CD4-positive, alpha-beta T cell treated with Interleukin-12 subunit alpha and Interleukin-12 subunit beta, for 1 hour (primary cell): Measurements from ENCODE around the gene ARL8A.

ENCODE experiments used
- DNase-seq: peaks from one replicate; pipeline ENCODE4 v3.0.0-alpha.2; 2020

Gene ARL8A

GRCh38 chr1:202107801-202108731 is 36.5 kb downstream of the ARL8A start:
- DNase-seq, result no peak

DNA sequence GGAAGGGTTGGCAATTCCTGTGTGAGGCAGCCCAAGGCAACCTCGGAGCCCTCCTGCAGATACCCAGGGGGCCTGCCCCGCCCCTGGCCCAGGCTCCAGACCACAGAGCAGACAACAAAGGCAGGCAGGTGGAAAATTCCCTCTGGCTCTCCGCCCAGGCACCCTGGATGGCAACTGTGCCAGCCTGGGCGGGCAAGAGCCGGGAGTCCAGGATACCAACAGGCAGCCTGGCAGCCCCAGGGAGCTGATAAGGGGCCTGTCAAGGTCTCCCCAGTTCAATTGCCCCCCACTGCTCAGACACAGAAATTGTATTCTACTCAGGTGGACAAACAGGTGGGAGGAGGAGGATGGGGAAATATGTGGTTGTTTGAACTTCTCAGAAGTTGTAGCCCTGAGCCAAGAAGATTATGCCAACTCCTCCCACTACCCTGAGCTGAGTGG is 37.2 kb downstream of the ARL8A start:
- no peak for DNase-seq

- no peak for DNase-seq
Observed at GRCh38 chr1:202106340-202107254, 37.9 kb downstream of the ARL8A start.

DNA sequence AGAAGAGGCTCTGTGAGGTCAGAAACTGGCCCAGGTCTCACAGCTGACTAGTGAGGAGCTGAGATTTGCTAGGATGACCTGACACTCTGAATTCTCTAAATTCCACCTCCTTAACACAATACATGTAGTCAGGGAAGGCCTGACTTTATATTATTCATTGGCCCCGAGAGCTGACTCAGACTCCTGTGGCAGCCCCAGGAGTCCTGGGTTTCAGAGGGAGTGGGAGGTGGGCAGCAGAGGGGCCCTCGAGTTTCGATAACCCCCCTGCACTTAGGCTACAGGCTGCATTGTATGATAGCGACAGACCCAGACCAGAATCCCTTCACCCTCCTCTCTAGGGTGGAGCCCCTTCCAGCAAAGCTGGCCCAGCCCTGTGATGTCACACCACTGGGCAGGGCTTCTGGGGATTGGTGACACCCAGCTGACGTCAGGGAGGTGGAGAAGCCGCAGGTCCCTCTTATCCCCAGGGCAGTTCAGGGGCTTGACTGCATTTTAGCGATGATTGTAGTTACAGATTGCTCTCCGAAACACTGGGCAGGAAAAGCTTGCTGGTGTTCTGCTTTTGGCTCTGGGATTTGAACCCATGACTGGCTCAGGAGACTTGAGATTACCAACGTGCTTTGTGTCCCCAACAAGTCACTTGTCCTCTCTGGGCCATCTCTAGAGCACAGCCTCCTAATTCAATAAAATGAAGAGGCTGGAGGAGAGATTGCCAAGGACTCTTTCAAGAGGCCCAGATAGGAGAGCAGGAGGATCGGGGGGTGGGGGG is 38.8 kb downstream of the ARL8A start:
- DNase-seq, result no peak

DNA sequence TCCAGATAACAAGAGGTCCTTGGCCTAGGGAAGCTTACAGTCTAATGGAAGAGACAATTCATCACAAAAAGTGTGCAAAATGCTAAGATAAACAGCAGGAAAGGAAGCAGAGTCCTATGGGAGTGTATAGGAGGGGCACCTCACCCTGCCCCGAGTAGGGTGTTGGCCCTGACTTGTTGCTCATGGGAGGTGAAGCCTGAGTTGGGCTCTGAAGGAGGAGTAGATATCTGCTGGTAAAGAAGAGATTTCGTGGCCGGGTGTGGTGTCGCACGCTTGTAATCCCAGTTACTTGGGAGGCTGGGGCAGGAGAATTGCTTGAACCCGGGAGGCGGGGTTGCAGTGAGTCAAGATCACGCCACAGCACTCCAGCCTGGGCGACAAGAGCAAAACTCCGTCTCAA is 40.5 kb downstream of the ARL8A start:
- no peak for DNase-seq

- no peak for DNase-seq
Observed at GRCh38 chr1:202101184-202101583, 43.4 kb downstream of the ARL8A start.

GRCh38 chr1:202093858-202094257 is 50.7 kb downstream of the ARL8A start:
- DNase-seq, result no peak

DNA sequence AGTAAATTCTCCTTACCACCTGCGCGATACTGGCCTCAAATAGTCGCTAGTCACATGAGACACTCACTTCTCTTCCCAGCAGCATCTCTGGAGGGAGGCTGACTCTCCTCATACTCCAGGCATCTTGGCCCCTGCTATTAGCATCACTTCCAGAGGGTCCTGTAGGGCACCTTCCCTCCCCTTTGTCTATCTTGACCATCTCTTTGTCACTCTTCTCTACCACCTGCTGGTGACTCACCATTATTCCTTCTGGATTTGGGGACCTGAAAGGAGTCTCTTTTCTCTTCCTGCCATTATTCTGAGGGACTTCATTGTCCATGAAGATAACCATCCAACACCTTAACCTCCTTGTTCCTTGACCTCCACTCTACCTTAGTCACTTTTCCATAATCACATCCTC is 53.5 kb downstream of the ARL8A start:
- no peak for DNase-seq

- no peak for DNase-seq
Observed at GRCh38 chr1:202088206-202088605, 56.3 kb downstream of the ARL8A start.

DNA sequence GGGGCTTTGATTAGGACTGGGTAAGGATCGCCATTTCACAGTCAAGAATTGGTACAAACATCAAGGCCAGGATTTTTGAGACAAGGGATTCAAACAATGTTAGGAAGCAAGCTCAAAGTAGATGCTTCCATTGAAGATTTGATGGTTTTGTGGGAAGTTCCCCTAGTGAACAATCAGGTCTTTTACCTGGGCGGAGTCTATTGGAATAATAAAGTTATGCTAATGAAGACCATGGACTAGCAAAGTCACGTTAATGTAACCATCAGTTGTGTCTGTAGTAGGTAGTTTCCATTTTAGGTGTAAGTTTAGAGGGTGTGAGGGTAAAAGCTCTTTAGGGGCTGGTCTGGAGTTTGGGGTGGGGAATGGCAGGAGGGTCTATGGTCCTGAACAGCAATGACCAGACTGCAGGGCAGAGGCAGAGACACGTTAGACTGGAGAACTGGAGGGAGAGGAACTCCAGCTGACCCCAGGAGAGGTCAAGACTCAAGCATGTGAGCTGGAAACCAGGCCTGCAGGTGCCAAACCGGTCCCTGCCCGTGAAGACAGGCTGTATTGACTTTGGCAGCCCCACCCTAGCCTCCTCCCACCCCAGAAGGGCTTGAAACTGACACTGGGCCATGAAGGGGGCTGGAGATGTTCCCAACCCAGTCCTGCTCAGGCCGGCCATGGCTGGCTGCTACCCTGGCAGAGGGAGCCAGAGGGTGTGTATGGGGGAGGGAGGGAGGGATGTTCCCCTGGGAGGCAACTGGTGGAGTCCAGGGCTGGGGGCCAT is 57.8 kb downstream of the ARL8A start:
- DNase-seq, result no peak

DNA sequence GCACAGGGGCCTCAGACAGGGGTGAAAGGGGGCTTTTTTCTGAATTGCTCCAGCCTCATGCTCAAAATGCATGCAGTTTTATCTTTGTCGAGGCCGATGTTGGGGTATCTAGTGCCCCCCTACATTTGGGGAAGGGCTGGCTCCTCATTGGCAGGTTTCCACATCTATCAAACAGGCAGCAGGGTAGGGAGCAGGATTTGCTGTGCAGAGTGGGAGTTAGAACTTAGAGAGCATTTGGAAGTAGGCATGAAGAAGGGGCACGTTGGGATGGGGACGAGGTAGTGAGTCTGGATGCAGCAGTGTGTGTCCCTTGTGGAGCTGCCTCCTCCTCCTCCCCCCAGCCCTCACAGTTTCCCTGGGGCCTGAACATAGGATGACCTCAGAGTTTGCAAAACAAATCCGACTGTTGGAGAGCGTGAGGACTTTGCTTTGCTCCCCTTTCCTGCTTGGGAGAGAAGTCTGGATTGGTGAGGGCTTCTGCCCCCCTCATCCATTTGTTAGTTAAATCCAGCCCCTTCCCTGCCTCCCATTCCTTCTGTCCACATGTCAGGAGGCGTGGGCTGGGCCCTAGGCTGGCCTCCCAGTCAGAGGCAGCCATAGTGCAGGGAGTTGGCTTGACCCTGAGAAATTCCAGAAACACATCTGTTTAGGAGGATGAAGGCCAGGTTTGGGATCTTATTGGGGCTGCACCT is 58.7 kb downstream of the ARL8A start:
- no peak for DNase-seq

GRCh38 chr1:202084791-202085681 is 59.5 kb downstream of the ARL8A start:
- no peak for DNase-seq
